HUES6 (cell line): Measurements from ENCODE around the gene RIPK1.

ENCODE experiments used
- H3K27ac ChIP-seq: 2 replicates; pipeline ENCODE4 v1.7.0; 2013; ENCODE audit warnings: low read depth, mild to moderate bottlenecking, low read length, inconsistent platforms
- H3K27me3 ChIP-seq: 2 replicates; pipeline ENCODE4 v1.6.1; 2013; ENCODE audit warnings: low read length; ENCODE audit not compliant: control insufficient read depth, insufficient read depth
- H3K36me3 ChIP-seq: 2 replicates; pipeline ENCODE4 v1.6.1; 2013; ENCODE audit warnings: low read length; ENCODE audit not compliant: control insufficient read depth, insufficient read depth
- H3K4me1 ChIP-seq: 2 replicates; pipeline ENCODE4 v1.6.1; 2013; ENCODE audit warnings: low read length; ENCODE audit not compliant: control insufficient read depth, insufficient read depth
- H3K4me3 ChIP-seq: 2 replicates; pipeline ENCODE4 v1.5.1; 2013; ENCODE audit warnings: low read depth, low read length
- H3K9ac ChIP-seq: one replicate; pipeline ENCODE4 v1.6.1; 2013; ENCODE audit warnings: mild to moderate bottlenecking, low read length
- H3K9me3 ChIP-seq: 2 replicates; pipeline ENCODE4 v1.6.1; 2013; ENCODE audit warnings: low read depth, low read length; ENCODE audit not compliant: control insufficient read depth, insufficient read depth

Gene RIPK1

DNA sequence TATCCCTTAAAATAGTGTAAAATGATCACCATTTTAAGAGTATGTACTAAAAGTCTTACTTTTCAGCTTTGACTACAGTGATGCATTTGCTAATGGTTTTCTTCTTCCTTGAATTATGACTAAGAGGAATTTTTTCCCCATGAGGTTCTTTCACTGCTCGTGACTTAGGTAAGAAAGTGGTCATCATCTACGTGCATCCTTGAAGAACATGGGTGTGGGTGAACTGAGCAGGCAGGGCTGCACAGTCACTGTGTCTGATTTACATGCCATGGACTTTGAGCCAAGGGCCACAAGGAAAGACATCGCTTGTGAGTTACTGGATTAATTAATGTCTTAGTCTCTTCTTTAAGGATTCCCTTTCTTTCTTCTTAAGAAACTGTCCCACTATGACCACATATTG, 35.3 kb upstream of the RIPK1 start:
- H3K27me3 ChIP-seq, result no peaks in the 10 kb centered on the region
- H3K9me3 ChIP-seq, result peaks cover 4% of the 10 kb centered on the region; the same call in 1 of the 2 replicates
- H3K9ac ChIP-seq, result no peak overlapping the region
- no peaks in the 10 kb centered on the region for H3K36me3 ChIP-seq
- H3K27ac ChIP-seq, result no peak overlapping the region
- no peak overlapping the region for H3K4me3 ChIP-seq
- H3K4me1 ChIP-seq, result no peaks in the 10 kb centered on the region; the same call in 1 of the 2 replicates

DNA sequence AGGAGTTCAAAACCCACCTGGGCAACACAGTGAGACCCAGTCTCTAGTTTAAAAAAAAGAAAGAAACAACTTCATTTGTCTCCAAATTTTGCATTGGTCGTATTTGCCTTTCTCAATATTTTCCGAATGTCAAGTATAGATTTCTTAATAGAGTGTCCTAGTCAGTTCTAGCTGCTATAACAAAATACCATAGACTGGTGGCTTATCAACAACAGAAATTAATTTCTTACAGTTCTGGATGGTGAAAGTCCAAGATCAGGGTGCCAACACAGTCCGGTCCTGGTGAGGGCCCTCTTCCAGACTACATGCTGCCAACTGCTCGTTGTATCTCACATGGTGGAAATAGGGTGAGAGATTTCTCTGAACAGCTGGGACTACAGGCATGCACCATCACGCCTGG, 34.6 kb upstream of the RIPK1 start:
- H3K36me3 ChIP-seq, result no peaks in the 10 kb centered on the region
- H3K27me3 ChIP-seq, result no peaks in the 10 kb centered on the region
- H3K9me3 ChIP-seq, result peaks cover 4% of the 10 kb centered on the region; the same call in 1 of the 2 replicates
- H3K4me3 ChIP-seq, result no peak overlapping the region
- H3K9ac ChIP-seq, result no peak overlapping the region
- no peaks in the 10 kb centered on the region; the same call in 1 of the 2 replicates for H3K4me1 ChIP-seq
- H3K27ac ChIP-seq, result no peak overlapping the region

DNA sequence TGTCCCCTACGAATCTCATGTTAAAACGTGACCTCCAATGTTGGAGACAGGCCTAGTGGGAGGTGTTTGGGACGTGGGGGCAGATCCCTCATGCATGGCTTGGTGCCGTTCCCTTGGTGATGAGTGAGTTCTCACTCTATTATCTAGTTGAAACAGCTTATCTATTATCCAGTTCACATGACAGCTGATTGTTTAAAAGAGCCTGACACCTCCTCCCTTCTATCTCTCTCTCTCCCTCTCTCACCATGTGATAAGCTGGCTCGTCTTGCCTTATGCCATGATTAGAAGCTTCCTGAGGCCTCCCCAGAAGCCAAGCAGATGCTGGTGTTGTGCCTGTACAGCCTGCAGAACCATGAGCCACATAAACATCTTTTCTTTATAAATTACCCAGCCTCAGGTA, 32.9 kb upstream of the RIPK1 start:
- peaks cover 4% of the 10 kb centered on the region; the same call in 1 of the 2 replicates for H3K9me3 ChIP-seq
- H3K27me3 ChIP-seq, result no peaks in the 10 kb centered on the region
- H3K36me3 ChIP-seq, result no peaks in the 10 kb centered on the region
- H3K27ac ChIP-seq, result no peak overlapping the region
- no peak overlapping the region for H3K4me3 ChIP-seq
- no peak overlapping the region for H3K9ac ChIP-seq
- no peaks in the 10 kb centered on the region for H3K4me1 ChIP-seq

GRCh38 chr6:3036861-3037637, 31.2 kb upstream of the RIPK1 start:
- Histone ChIP-seq H3K27ac (no peak overlapping the region), H3K36me3 (no peaks in the 10 kb centered on the region), H3K9me3 (peaks cover 4% of the 10 kb centered on the region; the same call in 1 of the 2 replicates), H3K9ac (no peak overlapping the region), H3K4me1 (no peaks in the 10 kb centered on the region; the same call in 1 of the 2 replicates), H3K4me3 (no peak overlapping the region), H3K27me3 (no peaks in the 10 kb centered on the region)

DNA sequence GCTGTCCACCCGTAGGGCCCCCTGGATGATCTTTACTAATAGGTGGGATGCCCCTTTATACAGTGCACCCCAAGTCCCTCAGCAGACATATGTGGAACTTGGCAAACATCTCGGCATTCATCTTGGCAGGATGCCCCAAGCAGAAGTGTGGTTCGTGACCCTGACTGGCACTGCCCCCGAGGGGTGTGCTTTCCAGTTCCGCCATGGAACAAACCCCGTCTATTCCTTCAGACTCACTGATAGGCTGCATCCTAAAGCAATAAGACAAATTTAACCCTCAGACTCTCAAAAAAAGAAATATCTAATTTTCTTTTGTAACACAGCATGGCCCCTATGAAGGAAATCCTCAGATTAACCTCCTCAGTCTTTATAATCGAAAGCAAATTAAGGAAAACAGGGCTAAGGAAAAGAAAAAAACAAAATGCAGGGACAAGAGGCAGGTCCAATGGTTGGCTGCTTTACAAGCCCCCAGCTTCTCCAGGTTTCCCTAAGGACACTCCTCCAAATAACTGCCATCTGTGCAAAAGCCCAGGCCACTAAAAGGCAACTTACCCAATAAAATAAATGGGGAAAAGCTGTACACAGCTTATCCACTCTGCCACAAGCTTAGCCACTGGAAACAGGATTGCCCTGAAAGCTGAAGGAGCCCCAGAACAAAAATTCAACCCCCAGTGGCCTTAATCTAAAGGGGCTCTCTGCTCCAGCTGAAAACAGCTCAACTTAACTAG, 30.5 kb upstream of the RIPK1 start:
- no peaks in the 10 kb centered on the region for H3K36me3 ChIP-seq
- H3K9ac ChIP-seq, result no peak overlapping the region
- peaks cover 4% of the 10 kb centered on the region; the same call in 1 of the 2 replicates for H3K9me3 ChIP-seq
- H3K4me3 ChIP-seq, result no peak overlapping the region
- H3K4me1 ChIP-seq, result no peaks in the 10 kb centered on the region; the same call in 1 of the 2 replicates
- H3K27ac ChIP-seq, result no peak overlapping the region
- no peaks in the 10 kb centered on the region for H3K27me3 ChIP-seq

DNA sequence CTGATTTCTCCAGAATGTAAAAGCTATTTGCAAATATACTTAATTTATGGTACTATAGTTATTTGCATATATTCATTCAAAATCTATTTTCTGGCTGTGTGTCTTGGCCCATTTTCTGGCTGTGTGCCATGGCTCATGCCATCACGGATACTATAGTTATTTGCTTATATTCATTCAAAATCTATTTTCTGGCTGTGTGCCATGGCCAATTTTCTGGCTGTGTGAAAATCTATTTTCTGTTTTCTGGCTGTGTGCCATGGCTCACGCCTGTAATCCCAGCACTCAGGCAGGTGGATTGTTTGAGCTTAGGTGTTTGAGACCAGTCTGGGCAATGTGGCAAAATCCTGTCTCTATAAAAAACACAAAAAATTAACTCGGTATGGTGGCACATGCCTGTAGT, 28.9 kb upstream of the RIPK1 start:
- peaks cover 4% of the 10 kb centered on the region; the same call in 1 of the 2 replicates for H3K9me3 ChIP-seq
- no peak overlapping the region for H3K9ac ChIP-seq

DNA sequence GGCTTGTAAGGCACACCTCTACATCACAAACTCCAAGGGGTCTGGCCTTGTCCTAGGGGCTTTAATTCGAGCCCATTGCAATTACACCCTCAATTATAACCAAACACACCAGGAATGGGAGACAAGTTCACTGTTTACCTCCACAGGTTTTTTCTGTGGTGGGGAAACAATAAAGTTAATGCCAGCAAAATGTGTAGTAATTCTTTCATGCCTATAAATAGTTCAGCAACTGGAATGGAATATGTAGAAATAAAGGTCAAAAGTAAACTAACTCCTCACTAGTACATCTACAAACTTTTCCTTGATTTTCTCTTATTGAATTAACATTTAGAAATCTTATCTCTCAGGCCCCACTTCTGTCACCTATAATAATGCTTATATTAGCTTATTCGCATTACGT, 27.1 kb upstream of the RIPK1 start:
- no peak overlapping the region for H3K4me3 ChIP-seq
- no peak overlapping the region for H3K9ac ChIP-seq
- H3K4me1 ChIP-seq, result no peaks in the 10 kb centered on the region; the same call in 1 of the 2 replicates
- no peaks in the 10 kb centered on the region for H3K27me3 ChIP-seq
- H3K9me3 ChIP-seq, result no peaks in the 10 kb centered on the region; the same call in 1 of the 2 replicates
- H3K36me3 ChIP-seq, result no peaks in the 10 kb centered on the region
- H3K27ac ChIP-seq, result no peak overlapping the region

More for the DNA sequence above, 28.9 kb upstream of the RIPK1 start:
- H3K27me3 ChIP-seq, result no peaks in the 10 kb centered on the region
- H3K36me3 ChIP-seq, result no peaks in the 10 kb centered on the region
- no peak overlapping the region for H3K27ac ChIP-seq
- no peaks in the 10 kb centered on the region; the same call in 1 of the 2 replicates for H3K4me1 ChIP-seq
- H3K4me3 ChIP-seq, result no peak overlapping the region

- Histone ChIP-seq H3K36me3 (no peaks in the 10 kb centered on the region), H3K4me1 (no peaks in the 10 kb centered on the region; the same call in 1 of the 2 replicates), H3K9ac (no peak overlapping the region), H3K9me3 (no peaks in the 10 kb centered on the region), H3K27ac (no peak overlapping the region), H3K27me3 (no peaks in the 10 kb centered on the region), H3K4me3 (no peak overlapping the region)
Observed at GRCh38 chr6:3041606-3042005, 26.7 kb upstream of the RIPK1 start.

- no peaks in the 10 kb centered on the region for H3K9me3 ChIP-seq
- no peaks in the 10 kb centered on the region for H3K27me3 ChIP-seq
- no peaks in the 10 kb centered on the region for H3K36me3 ChIP-seq
- no peaks in the 10 kb centered on the region; the same call in 1 of the 2 replicates for H3K4me1 ChIP-seq
- no peak overlapping the region for H3K27ac ChIP-seq
- H3K9ac ChIP-seq, result no peak overlapping the region
- H3K4me3 ChIP-seq, result no peak overlapping the region
Observed at GRCh38 chr6:3045369-3045768, 22.9 kb upstream of the RIPK1 start.

DNA sequence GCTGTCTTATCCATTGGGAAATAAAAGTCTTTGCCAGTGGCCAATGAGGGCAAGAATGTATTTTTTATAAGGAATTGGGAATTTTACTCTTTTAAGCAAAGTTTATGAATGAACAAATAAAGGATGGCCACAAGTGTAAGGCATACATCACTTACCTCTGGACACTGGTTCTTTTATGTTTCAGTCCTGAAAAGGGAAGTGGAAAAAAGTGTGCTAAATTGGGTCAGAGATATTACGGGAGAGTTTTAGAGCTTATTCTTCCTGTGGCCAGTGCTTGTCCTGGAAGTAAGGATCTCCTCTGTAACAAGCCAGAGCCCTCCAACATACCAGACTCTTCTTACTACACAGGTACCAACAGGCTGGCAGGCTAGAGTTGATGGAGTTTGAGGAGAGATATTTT, 22.5 kb upstream of the RIPK1 start:
- Histone ChIP-seq H3K36me3 (no peaks in the 10 kb centered on the region), H3K4me3 (no peak overlapping the region), H3K27ac (no peak overlapping the region), H3K9me3 (no peaks in the 10 kb centered on the region), H3K9ac (no peak overlapping the region), H3K27me3 (no peaks in the 10 kb centered on the region), H3K4me1 (no peaks in the 10 kb centered on the region; the same call in 1 of the 2 replicates)

DNA sequence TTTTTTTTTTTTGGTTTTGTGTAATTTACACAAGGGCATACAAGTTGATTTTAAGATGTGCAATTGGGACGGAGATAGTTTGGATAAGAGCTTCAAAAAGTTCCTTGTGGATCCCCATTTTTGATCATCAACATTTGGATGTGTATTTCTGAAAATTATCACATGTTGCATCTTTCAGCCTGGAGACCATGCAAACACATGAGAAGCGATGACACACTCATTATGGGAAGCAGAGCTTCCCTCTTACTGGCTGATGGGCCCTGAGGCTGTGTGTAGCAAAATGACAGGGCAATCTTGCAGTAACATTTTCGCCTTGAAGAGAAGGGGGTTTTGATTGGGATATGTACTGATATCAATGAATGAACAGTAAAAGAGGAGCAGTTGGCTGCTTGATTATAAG, 22.0 kb upstream of the RIPK1 start:
- Histone ChIP-seq H3K4me1 (no peaks in the 10 kb centered on the region; the same call in none of the 2 replicates), H3K4me3 (no peak overlapping the region), H3K9ac (no peak overlapping the region), H3K9me3 (no peaks in the 10 kb centered on the region), H3K27me3 (no peaks in the 10 kb centered on the region), H3K36me3 (no peaks in the 10 kb centered on the region), H3K27ac (no peak overlapping the region)
